Common myeloid progenitor, CD34-positive (primary cell): Measurements from ENCODE around the gene THAP2.
"Not testable (repeated sequence)": the region's sequence is repeated elsewhere in the genome, so short reads cannot be mapped to it uniquely, and the experiment has no call there.

Experiments
- CTCF ChIA-PET: fragments of 350-600 bp; sonication (Branson Sonifier 250); formaldehyde crosslinking; loops from one replicate; lab custom pipeline; 2021; ENCODE audit warnings: antibody characterized with exemption; lab: Charles Lee
- POLR2A ChIA-PET: fragments of 350-600 bp; sonication (Branson Sonifier 250); formaldehyde crosslinking; loops from one replicate; lab custom pipeline; 2021; ENCODE audit warnings: antibody characterized with exemption; lab: Charles Lee
- DNase-seq, 3 donors: peaks; one replicate each; pipeline versions ENCODE4 v3.0.0 to v3.0.0-alpha.2; 2013
- H3K27ac ChIP-seq, 2 experiments: 1 replicate in 1 of 2; 2 replicates in 1 of 2; pipeline ENCODE4 v1.7.0; 2013; ENCODE audit warnings: inconsistent platforms in 2 of 2, low read length in 2 of 2, mild to moderate bottlenecking in 2 of 2, low read depth in 1 of 2, moderate library complexity in 1 of 2; ENCODE audit not compliant: severe bottlenecking in 2 of 2, insufficient read depth in 1 of 2, poor library complexity in 1 of 2
- H3K27me3 ChIP-seq, 5 experiments: replicated peaks in 2 of 5; 1 replicate in 3 of 5; 2 replicates in 2 of 5; pipeline versions ENCODE4 v1.6.1 to v1.7.0; 2013; ENCODE audit warnings: low read length in 4 of 5, mild to moderate bottlenecking in 2 of 5, moderate library complexity in 2 of 5, inconsistent platforms in 1 of 5; ENCODE audit not compliant: insufficient read depth in 5 of 5, control insufficient read depth in 4 of 5
- H3K36me3 ChIP-seq, 4 experiments: 1 replicate in 2 of 4; 2 replicates in 2 of 4; pipeline versions ENCODE4 v1.6.1 to v1.7.0; 2013; ENCODE audit warnings: low read length in 3 of 4, control low read depth in 1 of 4, mild to moderate bottlenecking in 1 of 4; ENCODE audit not compliant: control insufficient read depth in 4 of 4, insufficient read depth in 4 of 4
- H3K4me1 ChIP-seq, 4 experiments: 1 replicate in 3 of 4; 2 replicates in 1 of 4; pipeline versions ENCODE4 v1.6.1 to v1.7.1; 2013; ENCODE audit warnings: low read length in 3 of 4, mild to moderate bottlenecking in 3 of 4, control low read depth in 1 of 4, inconsistent platforms in 1 of 4, moderate library complexity in 1 of 4; ENCODE audit not compliant: control insufficient read depth in 4 of 4, insufficient read depth in 4 of 4; ENCODE audit errors: control extremely low read depth in 1 of 4
- H3K4me3 ChIP-seq, 7 experiments: 1 replicate in 4 of 7; 2 replicates in 3 of 7; pipeline versions ENCODE4 v1.5.1 to v1.7.0; 2013; ENCODE audit warnings: mild to moderate bottlenecking in 7 of 7, low read length in 6 of 7, moderate library complexity in 6 of 7, inconsistent platforms in 2 of 7, low read depth in 2 of 7, control low read depth in 1 of 7; ENCODE audit not compliant: insufficient read depth in 4 of 7, control insufficient read depth in 1 of 7; ENCODE audit errors: extremely low read depth in 1 of 7
- H3K9me3 ChIP-seq, 5 experiments: 1 replicate in 4 of 5; 2 replicates in 1 of 5; pipeline versions ENCODE4 v1.6.1 to v1.7.1; 2013; ENCODE audit warnings: low read length in 4 of 5, mild to moderate bottlenecking in 2 of 5, inconsistent platforms in 1 of 5, low read depth in 1 of 5, moderate library complexity in 1 of 5; ENCODE audit not compliant: control insufficient read depth in 4 of 5, insufficient read depth in 2 of 5; ENCODE audit errors: control extremely low read depth in 1 of 5
- WGBS: methylation state at CpG from one replicate; pipeline ENCODE4 v1.1.5; 2013; ENCODE audit not compliant: insufficient coverage; 5-methylcytosine and 5-hydroxymethylcytosine counted together

The THAP2 gene

GRCh38 chr12:71693651-71694050 lies 29.6 kb downstream of the THAP2 start:
- CTCF ChIA-PET, H3K4me1 ChIP-seq, H3K27me3 ChIP-seq, H3K27ac ChIP-seq, POLR2A ChIA-PET, H3K4me3 ChIP-seq, H3K9me3 ChIP-seq, DNase-seq: not testable (repeated sequence)
- H3K36me3 ChIP-seq, result peaks cover 0 to 19% (median 14%) of the 10 kb centered on the region in 4 experiments
- WGBS, result 100% methylated on average over 1 of the region's 5 CpGs

- DNase-seq, result no peak
- WGBS, result 91% methylated on average over 1 of the region's 1 CpG
- ChIA-PET CTCF (interaction anchor here (0.9 kb wide), 1 partner anchor 10 kb away, joined by 3 read pairs; no protein-coding TSS in a partner anchor), POLR2A (no interaction called here)
- H3K4me1 ChIP-seq, result no peaks in the 10 kb centered on the region
- no peaks in the 10 kb centered on the region for H3K27me3 ChIP-seq
- no peak overlapping the region for H3K27ac ChIP-seq
- no peaks in the 10 kb centered on the region for H3K9me3 ChIP-seq
- no peak overlapping the region for H3K4me3 ChIP-seq
- peaks cover 5 to 25% (median 19%) of the 10 kb centered on the region in 4 experiments for H3K36me3 ChIP-seq
Measured at GRCh38 chr12:71694099-71694820, 30.2 kb downstream of the THAP2 start.

- Histone ChIP-seq H3K4me1 (no peaks in the 10 kb centered on the region), H3K4me3 (no peak overlapping the region), H3K9me3 (no peaks in the 10 kb centered on the region), H3K27me3 (no peaks in the 10 kb centered on the region), H3K27ac (no peak overlapping the region), H3K36me3 (peaks cover 13 to 37% (median 26%) of the 10 kb centered on the region in 4 experiments)
- DNase-seq, result no peak
- WGBS, result no CpG with 5 or more reads among the region's 1 CpG
- ChIA-PET POLR2A (no interaction called here), CTCF (interaction anchor here (0.8 kb wide), 1 partner anchor 31 kb away, joined by 4 read pairs; no protein-coding TSS in a partner anchor)
Measured at GRCh38 chr12:71695782-71696181, 31.7 kb downstream of the THAP2 start.

GRCh38 chr12:71702181-71702580 lies 38.1 kb downstream of the THAP2 start:
- H3K4me3 ChIP-seq, H3K4me1 ChIP-seq, H3K9me3 ChIP-seq, H3K27me3 ChIP-seq, POLR2A ChIA-PET, H3K27ac ChIP-seq, DNase-seq: not testable (repeated sequence)
- H3K36me3 ChIP-seq, result peaks cover 15 to 40% (median 25%) of the 10 kb centered on the region in 4 experiments
- 95% methylated on average over 8 of the region's 8 CpGs for WGBS
- CTCF ChIA-PET, result interaction anchor here (1.0 kb wide), 1 partner anchor 36 kb away, joined by 3 read pairs; no protein-coding TSS in a partner anchor

- POLR2A ChIA-PET, result no interaction called here
- 90% methylated on average over 2 of the region's 5 CpGs for WGBS
- H3K27me3 ChIP-seq, result no peaks in the 10 kb centered on the region
- CTCF ChIA-PET, result interaction anchor here (1.0 kb wide), 1 partner anchor 36 kb away, joined by 3 read pairs; no protein-coding TSS in a partner anchor
- no peaks in the 10 kb centered on the region for H3K4me1 ChIP-seq
- H3K4me3 ChIP-seq, result no peak overlapping the region
- no peak overlapping the region for H3K27ac ChIP-seq
- H3K9me3 ChIP-seq, result no peaks in the 10 kb centered on the region
- no peak for DNase-seq
- peaks cover 11 to 36% (median 24%) of the 10 kb centered on the region in 4 experiments for H3K36me3 ChIP-seq
Measured at GRCh38 chr12:71702590-71702989, 38.5 kb downstream of the THAP2 start.

GRCh38 chr12:71703206-71703605 lies 39.1 kb downstream of the THAP2 start:
- DNase-seq, result no peak
- ChIA-PET POLR2A (no interaction called here), CTCF (interaction anchor here (1.0 kb wide), 1 partner anchor 35 kb away, joined by 3 read pairs; no protein-coding TSS in a partner anchor)
- H3K27me3 ChIP-seq, result no peaks in the 10 kb centered on the region
- no peaks in the 10 kb centered on the region for H3K4me1 ChIP-seq
- no peak overlapping the region for H3K4me3 ChIP-seq
- peaks cover 11 to 31% (median 22%) of the 10 kb centered on the region in 4 experiments for H3K36me3 ChIP-seq
- H3K9me3 ChIP-seq, result no peaks in the 10 kb centered on the region
- no CpG with 5 or more reads among the region's 2 CpGs for WGBS
- H3K27ac ChIP-seq, result no peak overlapping the region

- H3K36me3 ChIP-seq, result peaks cover 5 to 15% (median 13%) of the 10 kb centered on the region in 4 experiments
- WGBS, result no CpG with 5 or more reads among the region's 2 CpGs
- no peaks in the 10 kb centered on the region for H3K27me3 ChIP-seq
- H3K27ac ChIP-seq, result no peak overlapping the region
- DNase-seq, result no peak
- POLR2A ChIA-PET, result no interaction called here
- H3K4me1 ChIP-seq, result no peaks in the 10 kb centered on the region
- CTCF ChIA-PET, result no interaction called here
- no peak overlapping the region for H3K4me3 ChIP-seq
- H3K9me3 ChIP-seq, result no peaks in the 10 kb centered on the region
Measured at GRCh38 chr12:71704920-71705319, 40.8 kb downstream of the THAP2 start.
